Common myeloid progenitor, CD34-positive (primary cell): ENCODE measurements around the gene GATA5.

ENCODE experiments used
- CTCF ChIA-PET: fragments of 350-600 bp; sonication (Branson Sonifier 250); formaldehyde crosslinking; loops from one replicate; lab custom pipeline; 2021; ENCODE audit warnings: antibody characterized with exemption; lab: Charles Lee
- POLR2A ChIA-PET: fragments of 350-600 bp; sonication (Branson Sonifier 250); formaldehyde crosslinking; loops from one replicate; lab custom pipeline; 2021; ENCODE audit warnings: antibody characterized with exemption; lab: Charles Lee
- DNase-seq, 3 donors: peaks; one replicate each; pipeline versions ENCODE4 v3.0.0 to v3.0.0-alpha.2; 2013
- H3K27ac ChIP-seq, 2 experiments: 1 replicate in 1 of 2; 2 replicates in 1 of 2; pipeline ENCODE4 v1.7.0; 2013; ENCODE audit warnings: inconsistent platforms in 2 of 2, low read length in 2 of 2, mild to moderate bottlenecking in 2 of 2, low read depth in 1 of 2, moderate library complexity in 1 of 2; ENCODE audit not compliant: severe bottlenecking in 2 of 2, insufficient read depth in 1 of 2, poor library complexity in 1 of 2
- H3K27me3 ChIP-seq, 5 experiments: replicated peaks in 2 of 5; 1 replicate in 3 of 5; 2 replicates in 2 of 5; pipeline versions ENCODE4 v1.6.1 to v1.7.0; 2013; ENCODE audit warnings: low read length in 4 of 5, mild to moderate bottlenecking in 2 of 5, moderate library complexity in 2 of 5, inconsistent platforms in 1 of 5; ENCODE audit not compliant: insufficient read depth in 5 of 5, control insufficient read depth in 4 of 5
- H3K36me3 ChIP-seq, 4 experiments: 1 replicate in 2 of 4; 2 replicates in 2 of 4; pipeline versions ENCODE4 v1.6.1 to v1.7.0; 2013; ENCODE audit warnings: low read length in 3 of 4, control low read depth in 1 of 4, mild to moderate bottlenecking in 1 of 4; ENCODE audit not compliant: control insufficient read depth in 4 of 4, insufficient read depth in 4 of 4
- H3K4me1 ChIP-seq, 4 experiments: 1 replicate in 3 of 4; 2 replicates in 1 of 4; pipeline versions ENCODE4 v1.6.1 to v1.7.1; 2013; ENCODE audit warnings: low read length in 3 of 4, mild to moderate bottlenecking in 3 of 4, control low read depth in 1 of 4, inconsistent platforms in 1 of 4, moderate library complexity in 1 of 4; ENCODE audit not compliant: control insufficient read depth in 4 of 4, insufficient read depth in 4 of 4; ENCODE audit errors: control extremely low read depth in 1 of 4
- H3K4me3 ChIP-seq, 7 experiments: 1 replicate in 4 of 7; 2 replicates in 3 of 7; pipeline versions ENCODE4 v1.5.1 to v1.7.0; 2013; ENCODE audit warnings: mild to moderate bottlenecking in 7 of 7, low read length in 6 of 7, moderate library complexity in 6 of 7, inconsistent platforms in 2 of 7, low read depth in 2 of 7, control low read depth in 1 of 7; ENCODE audit not compliant: insufficient read depth in 4 of 7, control insufficient read depth in 1 of 7; ENCODE audit errors: extremely low read depth in 1 of 7
- H3K9me3 ChIP-seq, 5 experiments: 1 replicate in 4 of 5; 2 replicates in 1 of 5; pipeline versions ENCODE4 v1.6.1 to v1.7.1; 2013; ENCODE audit warnings: low read length in 4 of 5, mild to moderate bottlenecking in 2 of 5, inconsistent platforms in 1 of 5, low read depth in 1 of 5, moderate library complexity in 1 of 5; ENCODE audit not compliant: control insufficient read depth in 4 of 5, insufficient read depth in 2 of 5; ENCODE audit errors: control extremely low read depth in 1 of 5
- WGBS: methylation state at CpG from one replicate; pipeline ENCODE4 v1.1.5; 2013; ENCODE audit not compliant: insufficient coverage; 5-methylcytosine and 5-hydroxymethylcytosine counted together

GATA5 gene

GRCh38 chr20:62489186-62489931, 13.6 kb upstream of the GATA5 start:
- H3K4me3 ChIP-seq = no peak overlapping the region
- H3K27me3 ChIP-seq = peaks cover 0 to 56% (median 26%) of the 10 kb centered on the region in 5 experiments
- no peak overlapping the region for H3K27ac ChIP-seq
- H3K9me3 ChIP-seq = no peaks in the 10 kb centered on the region
- peaks cover 0 to 20% (median 11%) of the 10 kb centered on the region in 4 experiments for H3K4me1 ChIP-seq
- no peak for DNase-seq
- POLR2A ChIA-PET = no interaction called here
- CTCF ChIA-PET = no interaction called here
- H3K36me3 ChIP-seq = no peaks in the 10 kb centered on the region
- 92% methylated on average over 15 of the region's 18 CpGs for WGBS

GRCh38 chr20:62488470-62488869, 12.7 kb upstream of the GATA5 start:
- POLR2A ChIA-PET = no interaction called here
- peaks cover 0 to 17% (median 12%) of the 10 kb centered on the region in 4 experiments for H3K4me1 ChIP-seq
- no peak for DNase-seq
- H3K36me3 ChIP-seq = no peaks in the 10 kb centered on the region
- 88% methylated on average over 1 of the region's 3 CpGs for WGBS
- no peak overlapping the region for H3K4me3 ChIP-seq
- no peaks in the 10 kb centered on the region for H3K9me3 ChIP-seq
- H3K27ac ChIP-seq = no peak overlapping the region
- CTCF ChIA-PET = interaction anchor here (0.6 to 0.7 kb wide), 2 partner anchors 10 to 298 kb away, joined by 3 read pairs; no protein-coding TSS in a partner anchor
- peaks cover 0 to 65% (median 28%) of the 10 kb centered on the region in 5 experiments for H3K27me3 ChIP-seq

- no peaks in the 10 kb centered on the region for H3K9me3 ChIP-seq
- H3K4me1 ChIP-seq = peaks cover 0 to 24% (median 15%) of the 10 kb centered on the region in 4 experiments
- peak in 1 of 3 donors; percentile 65 for DNase-seq
- ChIA-PET POLR2A (no interaction called here), CTCF (interaction anchor here (0.7 kb wide), 1 partner anchor 299 kb away, joined by 3 read pairs; no protein-coding TSS in a partner anchor)
- no peaks in the 10 kb centered on the region for H3K36me3 ChIP-seq
- 40% methylated on average over 11 of the region's 14 CpGs for WGBS
- H3K27ac ChIP-seq = peak overlapping the region in 1 of 2 experiments; percentile 49
- H3K27me3 ChIP-seq = peaks cover 0 to 72% (median 28%) of the 10 kb centered on the region in 5 experiments
- no peak overlapping the region for H3K4me3 ChIP-seq
Measured at GRCh38 chr20:62487561-62488354, 12.0 kb upstream of the GATA5 start.

DNA sequence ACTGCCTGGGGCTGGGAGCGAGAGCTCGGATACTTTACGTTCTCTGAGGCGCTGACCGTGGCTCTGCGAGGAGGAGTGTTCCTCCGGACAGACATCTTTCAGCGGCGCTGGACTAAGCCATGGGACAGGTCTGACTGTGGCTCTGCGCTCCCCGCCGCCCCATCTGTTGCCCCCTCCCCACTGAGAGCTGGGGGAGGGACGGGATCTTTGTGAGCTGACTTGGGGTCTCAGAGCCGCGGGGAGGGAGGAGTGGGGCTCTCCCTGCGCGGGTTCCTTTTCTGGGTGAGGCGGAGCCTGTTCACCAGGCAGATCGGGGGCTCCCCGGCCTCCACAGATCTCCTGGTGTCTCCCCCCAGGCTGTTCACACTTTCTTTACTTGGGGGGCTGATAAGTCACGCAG, 11.3 kb upstream of the GATA5 start:
- Histone ChIP-seq H3K36me3 (no peaks in the 10 kb centered on the region), H3K4me3 (no peak overlapping the region), H3K27me3 (peaks cover 0 to 78% (median 34%) of the 10 kb centered on the region in 5 experiments), H3K4me1 (peaks cover 0 to 31% (median 20%) of the 10 kb centered on the region in 4 experiments), H3K27ac (peak overlapping the region in 1 of 2 experiments; percentile 49), H3K9me3 (no peaks in the 10 kb centered on the region)
- WGBS = 54% methylated on average over 17 of the region's 21 CpGs
- CTCF ChIA-PET = interaction anchor here (1.1 kb wide), 1 partner anchor 13 kb away, joined by 3 read pairs; no protein-coding TSS in a partner anchor
- POLR2A ChIA-PET = interaction anchor here (1.1 kb wide), 1 partner anchor 77 kb away, joined by 6 read pairs; no protein-coding TSS in a partner anchor
- no peak for DNase-seq

GRCh38 chr20:62486484-62486883, 10.7 kb upstream of the GATA5 start:
- Histone ChIP-seq H3K27ac (peak overlapping the region in 1 of 2 experiments; percentile 49), H3K27me3 (peaks cover 0 to 84% (median 36%) of the 10 kb centered on the region in 5 experiments), H3K4me3 (no peak overlapping the region), H3K4me1 (peaks cover 0 to 37% (median 22%) of the 10 kb centered on the region in 4 experiments), H3K36me3 (no peaks in the 10 kb centered on the region), H3K9me3 (no peaks in the 10 kb centered on the region)
- ChIA-PET CTCF (interaction anchor here (1.1 kb wide), 1 partner anchor 13 kb away, joined by 3 read pairs; no protein-coding TSS in a partner anchor), POLR2A (interaction anchor here (1.1 kb wide), 1 partner anchor 76 kb away, joined by 6 read pairs; no protein-coding TSS in a partner anchor)
- WGBS = 67% methylated on average over 11 of the region's 13 CpGs
- no peak for DNase-seq

GRCh38 chr20:62485701-62486089, 9.9 kb upstream of the GATA5 start:
- ChIA-PET CTCF (no interaction called here), POLR2A (no interaction called here)
- WGBS = 60% methylated on average over 17 of the region's 17 CpGs
- DNase-seq = no peak
- no peak overlapping the region for H3K4me3 ChIP-seq
- H3K4me1 ChIP-seq = peaks cover 0 to 40% (median 22%) of the 10 kb centered on the region in 4 experiments
- H3K27me3 ChIP-seq = peaks cover 0 to 92% (median 39%) of the 10 kb centered on the region in 5 experiments
- no peak overlapping the region for H3K27ac ChIP-seq
- no peaks in the 10 kb centered on the region for H3K9me3 ChIP-seq
- no peaks in the 10 kb centered on the region for H3K36me3 ChIP-seq
